OCI-LY1 (cell line): ENCODE results near the gene MDM4.

Experiments used
- H2AFZ ChIP-seq: fragments of 200-600 bp; sonication (generic), shearing (Covaris generic); 2 replicates; pipeline ENCODE4 v1.6.0; 2014; ENCODE audit warnings: antibody characterized with exemption, mild to moderate bottlenecking, low read length
- H3F3A ChIP-seq: fragments of 200-600 bp; sonication (generic), shearing (Covaris generic); 2 replicates; pipeline ENCODE4 v1.6.0; 2014; ENCODE audit warnings: mild to moderate bottlenecking, antibody characterized with exemption, low read length, moderate library complexity; ENCODE audit not compliant: insufficient read depth
- H3K27ac ChIP-seq: fragments of 200-600 bp; sonication (generic); 2 replicates; pipeline ENCODE4 v1.5.1; 2014; ENCODE audit warnings: low read length, mixed run types, mild to moderate bottlenecking, low read depth; ENCODE audit not compliant: poor library complexity, severe bottlenecking
- H3K27me3 ChIP-seq: fragments of 200-600 bp; sonication (generic); 2 replicates; pipeline ENCODE4 v1.6.0; 2014; ENCODE audit warnings: antibody characterized with exemption, mild to moderate bottlenecking, low read length, moderate library complexity; ENCODE audit not compliant: insufficient read depth
- H3K36me3 ChIP-seq: fragments of 200-600 bp; sonication (generic); 2 replicates; pipeline ENCODE4 v1.6.1; 2014; ENCODE audit warnings: mild to moderate bottlenecking, antibody characterized with exemption, low read length, moderate library complexity, mixed read lengths; ENCODE audit not compliant: insufficient read depth
- H3K4me1 ChIP-seq: fragments of 200-600 bp; sonication (generic); 2 replicates; pipeline ENCODE4 v1.5.1; 2014; ENCODE audit warnings: mild to moderate bottlenecking, low read length, moderate library complexity; ENCODE audit not compliant: insufficient read depth, severe bottlenecking
- H3K4me2 ChIP-seq: fragments of 200-600 bp; sonication (generic), shearing (Covaris generic); 2 replicates; pipeline ENCODE4 v1.6.1; 2014; ENCODE audit warnings: low read length
- H3K4me3 ChIP-seq: fragments of 200-600 bp; sonication (generic); 2 replicates; pipeline ENCODE4 v1.5.1; 2014; ENCODE audit warnings: low read length, low read depth, mild to moderate bottlenecking, mixed read lengths; ENCODE audit not compliant: poor library complexity, severe bottlenecking
- H3K79me2 ChIP-seq: fragments of 200-600 bp; shearing (Covaris generic); 2 replicates; pipeline ENCODE4 v1.6.1; 2016; ENCODE audit warnings: mixed run types, low read length, mixed read lengths; ENCODE audit not compliant: insufficient read depth
- H3K9ac ChIP-seq: fragments of 200-600 bp; sonication (generic), shearing (Covaris generic); 2 replicates; pipeline ENCODE4 v1.6.1; 2014; ENCODE audit warnings: mild to moderate bottlenecking, low read length, mixed read lengths
- H3K9me2 ChIP-seq: fragments of 200-600 bp; sonication (generic), shearing (Covaris generic); 2 replicates; pipeline ENCODE4 v1.6.1; 2014; ENCODE audit warnings: low read depth, mild to moderate bottlenecking, low read length, mixed read lengths
- H3K9me3 ChIP-seq: fragments of 200-600 bp; shearing (Covaris generic); 2 replicates; pipeline ENCODE4 v1.6.1; 2014; ENCODE audit warnings: low read length, mixed read lengths
- H4K20me1 ChIP-seq: fragments of 200-600 bp; sonication (generic), shearing (Covaris generic); 2 replicates; pipeline ENCODE4 v1.6.0; 2016; ENCODE audit warnings: mild to moderate bottlenecking, low read length; ENCODE audit not compliant: insufficient read depth
- EZH2 ChIP-seq: fragments of 200-600 bp; sonication (generic), shearing (Covaris generic); IDR thresholded peaks from 2 replicates; pipeline ENCODE4 v1.8.0; 2017; ENCODE audit warnings: borderline replicate concordance, mixed run types, mild to moderate bottlenecking, antibody characterized with exemption, low read length, moderate library complexity, mixed read lengths
- TF ChIP-seq, protein P1 (sequence below): fragments of 200-600 bp; sonication (generic), shearing (Covaris generic); IDR thresholded peaks from 2 replicates; pipeline ENCODE4 v1.5.1; 2017; ENCODE audit warnings: mild to moderate bottlenecking, antibody characterized with exemption, low read length, moderate library complexity, mixed read lengths

MDM4 gene, protein sequence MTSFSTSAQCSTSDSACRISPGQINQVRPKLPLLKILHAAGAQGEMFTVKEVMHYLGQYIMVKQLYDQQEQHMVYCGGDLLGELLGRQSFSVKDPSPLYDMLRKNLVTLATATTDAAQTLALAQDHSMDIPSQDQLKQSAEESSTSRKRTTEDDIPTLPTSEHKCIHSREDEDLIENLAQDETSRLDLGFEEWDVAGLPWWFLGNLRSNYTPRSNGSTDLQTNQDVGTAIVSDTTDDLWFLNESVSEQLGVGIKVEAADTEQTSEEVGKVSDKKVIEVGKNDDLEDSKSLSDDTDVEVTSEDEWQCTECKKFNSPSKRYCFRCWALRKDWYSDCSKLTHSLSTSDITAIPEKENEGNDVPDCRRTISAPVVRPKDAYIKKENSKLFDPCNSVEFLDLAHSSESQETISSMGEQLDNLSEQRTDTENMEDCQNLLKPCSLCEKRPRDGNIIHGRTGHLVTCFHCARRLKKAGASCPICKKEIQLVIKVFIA

GRCh38 chr1:204516180-204516879 lies at the start of gene MDM4:
MDM4 (plus strand) TSS chr1:204516406; CDS start chr1:204525519, 9,113 bp downstream.
- H2AFZ ChIP-seq = no peak within 1 kb of the TSS

GRCh38 chr1:204466416-204467405 lies 49.5 kb upstream of the MDM4 start:
- Histone ChIP-seq H3F3A (no peaks in the 10 kb centered on the region), H3K4me2 (peak overlapping the region; percentile 41; the same call in 1 of the 2 replicates), H3K27ac (peak overlapping the region; percentile 80), H2AFZ (no peak overlapping the region), H3K79me2 (no peaks in the 10 kb centered on the region), H3K9me2 (no peaks in the 10 kb centered on the region), H3K27me3 (no peaks in the 10 kb centered on the region), H3K4me3 (no peak overlapping the region), H3K36me3 (peaks cover 76% of the 10 kb centered on the region), H3K9ac (peak overlapping the region; percentile 39; the same call in 1 of the 2 replicates), H4K20me1 (no peaks in the 10 kb centered on the region), H3K9me3 (no peaks in the 10 kb centered on the region), H3K4me1 (peaks cover 38% of the 10 kb centered on the region)
- no peak for TF ChIP-seq EZH2
- TF ChIP-seq, protein P1, sequence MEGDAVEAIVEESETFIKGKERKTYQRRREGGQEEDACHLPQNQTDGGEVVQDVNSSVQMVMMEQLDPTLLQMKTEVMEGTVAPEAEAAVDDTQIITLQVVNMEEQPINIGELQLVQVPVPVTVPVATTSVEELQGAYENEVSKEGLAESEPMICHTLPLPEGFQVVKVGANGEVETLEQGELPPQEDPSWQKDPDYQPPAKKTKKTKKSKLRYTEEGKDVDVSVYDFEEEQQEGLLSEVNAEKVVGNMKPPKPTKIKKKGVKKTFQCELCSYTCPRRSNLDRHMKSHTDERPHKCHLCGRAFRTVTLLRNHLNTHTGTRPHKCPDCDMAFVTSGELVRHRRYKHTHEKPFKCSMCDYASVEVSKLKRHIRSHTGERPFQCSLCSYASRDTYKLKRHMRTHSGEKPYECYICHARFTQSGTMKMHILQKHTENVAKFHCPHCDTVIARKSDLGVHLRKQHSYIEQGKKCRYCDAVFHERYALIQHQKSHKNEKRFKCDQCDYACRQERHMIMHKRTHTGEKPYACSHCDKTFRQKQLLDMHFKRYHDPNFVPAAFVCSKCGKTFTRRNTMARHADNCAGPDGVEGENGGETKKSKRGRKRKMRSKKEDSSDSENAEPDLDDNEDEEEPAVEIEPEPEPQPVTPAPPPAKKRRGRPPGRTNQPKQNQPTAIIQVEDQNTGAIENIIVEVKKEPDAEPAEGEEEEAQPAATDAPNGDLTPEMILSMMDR = no peak

More at GRCh38 chr1:204516180-204516879, at the start of gene MDM4:
- TF ChIP-seq EZH2 = no peak
- TF ChIP-seq, protein P1 = no peak
- Histone ChIP-seq H3K79me2 (peaks cover 28% of the 10 kb centered on the region), H3F3A (peaks cover 34% of the 10 kb centered on the region), H3K4me3 (peak within 1 kb of the TSS; percentile 74), H3K4me1 (peaks cover 79% of the 10 kb centered on the region), H3K36me3 (peaks cover 34% of the 10 kb centered on the region), H3K9ac (peak within 1 kb of the TSS; percentile 85), H3K27ac (peak within 1 kb of the TSS; percentile 97), H3K27me3 (no peaks in the 10 kb centered on the region), H3K9me3 (0 out of 2 replicates have a peak, but pooled peaks cover 4% of the 10 kb centered on the region), H3K4me2 (peak within 1 kb of the TSS; percentile 77), H4K20me1 (no peaks in the 10 kb centered on the region), H3K9me2 (no peaks in the 10 kb centered on the region)

DNA sequence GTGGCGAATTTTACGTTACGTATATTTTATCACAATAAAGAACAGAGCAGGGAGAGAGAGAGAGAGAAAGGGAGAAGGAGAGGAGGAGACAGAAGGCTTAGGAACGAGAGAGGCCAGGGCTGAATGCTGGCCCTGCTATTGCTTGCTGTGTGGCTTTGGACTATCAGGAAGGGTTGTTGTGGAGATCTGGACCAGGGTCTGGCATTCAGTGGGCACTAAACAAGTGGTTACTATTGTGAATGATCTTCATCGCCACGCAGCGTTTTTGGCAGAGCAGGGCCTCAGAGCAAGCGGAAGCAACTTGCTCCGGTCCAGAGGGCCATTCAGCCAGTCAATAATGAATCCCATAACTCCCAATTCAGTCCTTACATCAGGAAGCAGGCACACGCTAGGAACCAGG lies 48.0 kb upstream of the MDM4 start:
- Histone ChIP-seq H3K27me3 (no peaks in the 10 kb centered on the region), H2AFZ (no peak overlapping the region), H3K4me3 (no peak overlapping the region), H3K27ac (no peak overlapping the region), H3K36me3 (peaks cover 70% of the 10 kb centered on the region), H3K4me1 (peaks cover 29% of the 10 kb centered on the region), H3K9me2 (no peaks in the 10 kb centered on the region), H4K20me1 (no peaks in the 10 kb centered on the region), H3K9ac (no peak overlapping the region), H3K9me3 (no peaks in the 10 kb centered on the region), H3K79me2 (no peaks in the 10 kb centered on the region), H3F3A (no peaks in the 10 kb centered on the region), H3K4me2 (no peak overlapping the region)
- TF ChIP-seq, protein P1 = no peak
- TF ChIP-seq EZH2 = no peak
